A549 (cell line): ENCODE data around the gene URB2. TPM values are rescaled to one million over a fixed set of nuclear protein-coding genes. Genes with fewer than 3 reads are reported as not detected.
A peak's percentile ranks its signal among the peaks of the same experiment; 100 is the strongest.

Experiments
- ATAC-seq, 2 experiments: fragments of 200-7000 bp in 1 of 2; fragments of >200 bp in 1 of 2; cut with Nextera tagmentation in 1 of 2; cut with Tn5 transposase in 1 of 2; 3 replicates each; pipeline versions ENCODE4 v1.8.0 to v1.9.1; 2018 to 2020; ENCODE audit warnings: mild to moderate bottlenecking in 1 of 2, moderate library complexity in 1 of 2
- CTCF ChIA-PET: fragments of 300-600 bp; sonication (Branson Sonifier 250); formaldehyde crosslinking; extraction: SDS; loops from one replicate; lab custom pipeline; 2021; ENCODE audit warnings: antibody characterized with exemption, inconsistent platforms; lab: Yijun Ruan, JAX
- POLR2A ChIA-PET: fragments of 350-600 bp; formaldehyde crosslinking; extraction: SDS; loops from one replicate; lab custom pipeline; 2021; ENCODE audit warnings: antibody characterized with exemption, inconsistent platforms; lab: Yijun Ruan, JAX
- DNase-seq, 2 experiments: peaks; one replicate each; pipeline versions ENCODE4 v3.0.0 to v3.0.0-alpha.2; 2011 to 2016; ENCODE audit warnings: low read depth in 1 of 2, low spot score in 1 of 2
- FAIRE-seq: peaks from 2 replicates; lab custom pipeline; 2011; peaks lifted over from hg19 to GRCh38; lab: Jason Lieb, UNC
- H3K27ac ChIP-seq, 2 experiments: fragments of >200 bp; sonication (Bioruptor Twin); formaldehyde crosslinking; 3 replicates each; pipeline ENCODE4 v1.5.1; 2016 to 2017
- H3K4me1 ChIP-seq: fragments of >200 bp; sonication (Bioruptor Twin); formaldehyde crosslinking; 3 replicates; pipeline ENCODE4 v1.6.1; 2016
- H3K4me2 ChIP-seq: fragments of >200 bp; sonication (Bioruptor Twin); formaldehyde crosslinking; 3 replicates; pipeline ENCODE4 v1.6.1; 2016
- H3K4me3 ChIP-seq: fragments of >200 bp; sonication (Bioruptor Twin); formaldehyde crosslinking; 3 replicates; pipeline ENCODE4 v1.5.1; 2016
- H3K9me3 ChIP-seq: fragments of >200 bp; sonication (Bioruptor Twin); formaldehyde crosslinking; 3 replicates; pipeline ENCODE4 v1.6.1; 2016
- BHLHE40 ChIP-seq: IDR thresholded peaks from 2 replicates; pipeline ENCODE4 v1.6.1; 2012; ENCODE audit warnings: low read depth, low read length, inconsistent platforms
- CHD4 ChIP-seq: fragments of 200-600 bp; sonication (generic); IDR thresholded peaks from 2 replicates; pipeline ENCODE4 v1.6.1; 2016; ENCODE audit warnings: antibody characterized with exemption, mild to moderate bottlenecking, borderline replicate concordance
- EHF ChIP-seq: fragments of 250-450 bp; sonication (Bioruptor Pico); IDR thresholded peaks from 2 replicates; pipeline ENCODE4 v1.5.0; 2020; ENCODE audit warnings: mild to moderate bottlenecking
- EP300 ChIP-seq, 2 experiments: fragments of >200 bp; sonication (Bioruptor Twin); formaldehyde crosslinking; IDR thresholded peaks; 2 replicates in 1 of 2; 3 replicates in 1 of 2; pipeline ENCODE4 v1.6.1; 2016 to 2017
- FOSB ChIP-seq: fragments of 250-450 bp; sonication (Bioruptor Pico); IDR thresholded peaks from 2 replicates; pipeline ENCODE4 v1.5.0; 2020; ENCODE audit warnings: mild to moderate bottlenecking, moderate library complexity
- FOXS1 ChIP-seq: fragments of 250-450 bp; sonication (Bioruptor Pico); IDR thresholded peaks from 2 replicates; pipeline ENCODE4 v1.5.0; 2020; ENCODE audit warnings: mild to moderate bottlenecking, moderate library complexity
- HEYL ChIP-seq: fragments of 250-450 bp; sonication (Bioruptor Pico); IDR thresholded peaks from 2 replicates; pipeline ENCODE4 v1.8.0; 2021; ENCODE audit warnings: mild to moderate bottlenecking, moderate library complexity
- HOXA7 ChIP-seq: fragments of 250-450 bp; sonication (Bioruptor Pico); IDR thresholded peaks from 2 replicates; pipeline ENCODE4 v1.5.0; 2020; ENCODE audit warnings: mild to moderate bottlenecking, moderate library complexity
- HOXB13 ChIP-seq: fragments of 250-450 bp; sonication (Bioruptor Pico); IDR thresholded peaks from 2 replicates; pipeline ENCODE4 v1.5.0; 2020; ENCODE audit warnings: low read depth, mild to moderate bottlenecking, moderate library complexity
- JUNB ChIP-seq: fragments of >200 bp; sonication (Bioruptor Twin); formaldehyde crosslinking; IDR thresholded peaks from 2 replicates; pipeline ENCODE4 v1.6.1; 2016
- KDM5A ChIP-seq: fragments of 200-600 bp; sonication (generic); IDR thresholded peaks from 2 replicates; pipeline ENCODE4 v1.6.1; 2016; ENCODE audit warnings: antibody characterized with exemption, mild to moderate bottlenecking
- MAFK ChIP-seq: fragments of 450-650 bp; IDR thresholded peaks from 2 replicates; pipeline ENCODE4 v1.6.1; 2014; ENCODE audit not compliant: partially characterized antibody
- MAZ ChIP-seq: fragments of 150-350 bp; IDR thresholded peaks from 2 replicates; pipeline ENCODE4 v1.6.1; 2014; ENCODE audit warnings: antibody characterized with exemption, low read depth, low read length, borderline replicate concordance
- NFE2L2 ChIP-seq: fragments of 150-350 bp; conservative IDR thresholded peaks from 2 replicates; pipeline ENCODE4 v1.6.1; 2014; ENCODE audit warnings: low read length
- NPAS2 ChIP-seq: fragments of 250-450 bp; sonication (Bioruptor Pico); IDR thresholded peaks from 2 replicates; pipeline ENCODE4 v1.8.0; 2022; ENCODE audit warnings: mild to moderate bottlenecking, moderate library complexity, borderline replicate concordance
- NR3C1 ChIP-seq: fragments of >200 bp; sonication (Bioruptor Twin); formaldehyde crosslinking; IDR thresholded peaks from 3 replicates; pipeline ENCODE4 v1.6.1; 2017
- PHF8 ChIP-seq: fragments of 200-600 bp; sonication (generic); IDR thresholded peaks from 2 replicates; pipeline ENCODE4 v1.6.1; 2016; ENCODE audit warnings: low read depth, mild to moderate bottlenecking, antibody characterized with exemption, moderate library complexity, borderline replicate concordance
- POLR2A ChIP-seq: IDR thresholded peaks from 2 replicates; pipeline ENCODE4 v1.6.1; 2012; ENCODE audit warnings: mild to moderate bottlenecking, low read length
- POLR2AphosphoS2 ChIP-seq: conservative IDR thresholded peaks from 2 replicates; pipeline ENCODE4 v1.6.1; 2012; ENCODE audit warnings: low read length, improper control_type of control experiment, inconsistent platforms
- RNF2 ChIP-seq: fragments of 200-600 bp; sonication (generic); IDR thresholded peaks from 2 replicates; pipeline ENCODE4 v1.6.1; 2016; ENCODE audit warnings: low read depth, mild to moderate bottlenecking, antibody characterized with exemption, moderate library complexity, borderline replicate concordance
- SREBF2 ChIP-seq: fragments of 450-650 bp; IDR thresholded peaks from 2 replicates; pipeline ENCODE4 v1.6.1; 2014; ENCODE audit warnings: mild to moderate bottlenecking, moderate library complexity
- TP53 ChIP-seq: fragments of 250-450 bp; sonication (Bioruptor Pico); IDR thresholded peaks from 2 replicates; pipeline ENCODE4 v1.5.0; 2021; ENCODE audit warnings: mild to moderate bottlenecking, moderate library complexity
- ZNF302 ChIP-seq: fragments of 250-450 bp; sonication (Bioruptor Pico); IDR thresholded peaks from 2 replicates; pipeline ENCODE4 v1.9.0; 2021; ENCODE audit warnings: inconsistent platforms, mild to moderate bottlenecking, moderate library complexity
- ZSCAN20 ChIP-seq: fragments of 250-450 bp; sonication (Bioruptor Pico); IDR thresholded peaks from 2 replicates; pipeline ENCODE4 v1.8.0; 2022; ENCODE audit warnings: mild to moderate bottlenecking, moderate library complexity
- WGBS: methylation state at CpG from one replicate; pipeline ENCODE4 v1.1.6; 2017; ENCODE audit errors: missing lambda C conversion rate; 5-methylcytosine and 5-hydroxymethylcytosine counted together
- polyA plus RNA-seq, 4 experiments: library from polyadenylated mRNA; depleted of rRNA in 3 of 4; stranded (reverse); fragments of >200 nt; fragmentation: RNase III in 1 of 4; extraction: RNeasy Plus Mini Kit Qiagen cat#74134 plus additional on column Dnase treatment in 1 of 4; gene quantifications; 2 replicates in 3 of 4; 3 replicates in 1 of 4; pipeline ENCODE4 v1.2.3, GENCODE V29; 2011 to 2017
- TF ChIP-seq, protein P1 (sequence below): fragments of 200-600 bp; sonication (generic); IDR thresholded peaks from 2 replicates; pipeline ENCODE4 v1.6.1; 2016; ENCODE audit warnings: antibody characterized with exemption, mild to moderate bottlenecking, moderate library complexity
- TF ChIP-seq, protein P2 (sequence below): fragments of >200 bp; sonication (Bioruptor Twin); formaldehyde crosslinking; IDR thresholded peaks from 3 replicates; pipeline ENCODE4 v1.5.1; 2016
- TF ChIP-seq, protein P3 (sequence below): IDR thresholded peaks from 2 replicates; pipeline ENCODE4 v1.6.1; 2012

The URB2 gene
- polyA plus RNA-seq, 2 of the 4 experiments (the other 2 are of a cell fraction) = 13.7 to 15.7 TPM

DNA sequence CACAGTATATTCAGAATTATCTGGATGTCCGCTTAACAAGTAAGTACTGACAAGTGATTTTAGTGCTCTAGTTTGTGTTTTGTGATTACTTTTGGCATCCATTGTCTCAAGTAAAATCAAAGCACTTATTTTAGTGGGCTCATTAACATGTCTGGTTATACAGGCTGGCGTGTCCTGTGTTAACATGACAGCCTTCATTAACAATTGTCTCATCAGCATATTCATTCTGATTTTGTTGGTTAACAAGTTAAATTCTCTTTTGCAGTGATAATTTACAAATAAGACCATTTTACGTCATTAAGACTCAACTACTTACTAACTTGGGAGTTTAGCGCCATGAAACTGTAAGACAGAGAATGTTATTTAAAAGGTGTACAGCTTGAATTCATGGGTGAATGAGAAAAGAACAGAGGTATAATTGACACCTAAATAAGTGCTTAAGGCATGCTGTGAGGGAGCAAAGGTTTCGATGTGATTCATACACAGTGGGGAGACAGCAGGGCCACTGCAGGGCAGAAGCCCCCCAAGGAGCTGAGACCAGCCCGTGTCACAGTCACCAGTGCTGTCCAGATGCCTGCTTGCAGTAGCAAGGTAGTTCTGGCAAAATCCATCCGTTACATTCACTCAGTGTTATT is 22.6 kb upstream of the URB2 start:
- H3K4me2 ChIP-seq = no peak overlapping the region
- H3K9me3 ChIP-seq = no peaks in the 10 kb centered on the region
- no peaks in the 10 kb centered on the region for H3K4me1 ChIP-seq
- H3K4me3 ChIP-seq = no peak overlapping the region
- DNase-seq (no peak), ATAC-seq (no peak), FAIRE-seq (no peak)
- H3K27ac ChIP-seq = no peak overlapping the region
- 76% methylated on average over 7 of the region's 7 CpGs for WGBS
- CTCF ChIA-PET = no interaction called here
- TF ChIP-seq FOSB (CRISPR knock-in tag) (no peak), MAFK (peak; percentile 76)
- POLR2A ChIA-PET = no interaction called here

DNA sequence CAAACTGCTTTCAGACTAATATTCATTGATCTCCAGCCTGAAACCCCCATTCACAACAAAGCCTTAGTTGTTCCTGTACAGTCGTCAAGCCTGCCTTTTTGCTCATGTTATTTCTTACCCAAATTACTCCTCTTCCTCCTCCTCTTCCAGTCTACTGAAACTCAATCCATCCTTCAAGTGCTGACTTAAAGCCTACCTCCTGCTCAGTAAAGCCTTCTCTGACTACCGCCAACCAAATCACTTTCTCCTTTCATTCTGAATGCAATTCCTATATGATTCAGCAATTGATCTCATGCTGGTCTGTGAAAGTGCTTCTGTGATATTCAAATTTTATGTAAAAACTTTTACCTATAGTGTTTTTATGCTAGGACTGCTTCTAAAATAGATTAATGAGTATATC is 18.7 kb upstream of the URB2 start:
- 97% methylated on average over 2 of the region's 2 CpGs for WGBS
- ChIA-PET CTCF (no interaction called here), POLR2A (no interaction called here)
- TF ChIP-seq HOXA7 (CRISPR knock-in tag) (no peak), ZNF302 (no peak), POLR2A (no peak), JUNB (no peak), PHF8 (no peak), CHD4 (no peak), NR3C1 (no peak), SREBF2 (no peak), MAZ (no peak), HOXB13 (CRISPR knock-in tag) (no peak), TP53 (CRISPR knock-in tag) (no peak), RNF2 (no peak), EHF (CRISPR knock-in tag) (no peak), EP300 (IDR thresholded peaks at IDR 0.05) (no peak), NPAS2 (no peak), BHLHE40 (no peak)
- DNase-seq (no peak), ATAC-seq (no peak), FAIRE-seq (no peak)
- Histone ChIP-seq H3K9me3 (no peaks in the 10 kb centered on the region), H3K4me2 (no peak overlapping the region), H3K4me3 (no peak overlapping the region), H3K4me1 (no peaks in the 10 kb centered on the region), H3K27ac (no peak overlapping the region)

DNA sequence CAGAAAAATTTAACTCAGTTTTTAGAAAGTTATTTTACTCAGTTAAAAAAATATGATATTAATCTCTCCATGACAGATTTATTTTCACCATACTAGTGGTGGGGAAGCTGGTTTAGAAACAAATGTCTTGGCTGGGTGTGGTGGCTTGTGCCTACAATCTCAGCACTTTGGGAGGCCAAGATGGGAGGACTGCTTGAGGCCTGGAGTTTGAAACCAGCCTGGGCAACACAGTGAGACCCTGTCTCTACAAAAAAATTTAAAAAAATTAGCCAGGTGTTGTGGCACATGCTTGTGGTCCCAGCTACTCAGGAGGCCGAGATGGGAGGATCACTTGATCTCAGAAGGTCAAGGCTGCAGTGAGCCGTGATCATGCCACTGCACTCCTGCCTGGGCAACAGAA is 17.5 kb upstream of the URB2 start:
- DNase-seq = no peak
- CTCF ChIA-PET = interaction anchor here (1.6 kb wide), 1 partner anchor 50 kb away, joined by 4 read pairs; the partner anchor contains the start of gene ABCB10
- WGBS = 92% methylated on average over 2 of the region's 2 CpGs
- TF ChIP-seq RNF2 (no peak), PHF8 (no peak), ZSCAN20 (no peak), KDM5A (no peak), HEYL (CRISPR knock-in tag) (no peak), SREBF2 (no peak), FOXS1 (CRISPR knock-in tag) (no peak)
- no peak overlapping the region for H3K4me3 ChIP-seq
- FAIRE-seq = no peak
- POLR2A ChIA-PET = no interaction called here
- H3K9me3 ChIP-seq = no peaks in the 10 kb centered on the region
- no peak overlapping the region for H3K4me2 ChIP-seq
- no peaks in the 10 kb centered on the region for H3K4me1 ChIP-seq
- no peak overlapping the region for H3K27ac ChIP-seq
- ATAC-seq = no peak

DNA sequence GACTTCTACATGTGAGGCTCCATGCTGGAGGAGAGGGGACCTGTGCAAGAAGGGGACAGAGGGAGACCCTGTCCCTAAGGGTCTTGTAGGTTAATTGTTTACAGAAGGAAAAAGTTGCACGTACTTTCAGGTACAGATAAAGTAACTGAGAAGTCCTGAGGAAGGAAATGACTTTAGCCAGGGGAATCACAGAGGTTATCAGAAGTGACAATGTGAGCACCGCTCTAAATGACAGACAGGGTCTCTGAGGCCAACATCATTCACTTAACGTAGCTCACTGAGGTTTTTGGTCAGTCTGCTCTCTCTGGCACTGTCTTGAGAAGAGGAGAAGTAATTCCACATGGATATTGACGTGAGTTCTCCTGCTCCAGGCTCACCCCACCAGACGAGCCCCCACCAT is 12.1 kb upstream of the URB2 start:
- H3K4me1 ChIP-seq = no peaks in the 10 kb centered on the region
- no peak for FAIRE-seq
- POLR2A ChIA-PET = no interaction called here
- ATAC-seq = no peak
- WGBS = 90% methylated on average over 5 of the region's 5 CpGs
- no peak overlapping the region for H3K4me3 ChIP-seq
- H3K4me2 ChIP-seq = no peak overlapping the region
- no peak for DNase-seq
- CTCF ChIA-PET = no interaction called here
- H3K27ac ChIP-seq = no peak overlapping the region
- TF ChIP-seq MAFK = no peak
- TF ChIP-seq, protein P1, sequence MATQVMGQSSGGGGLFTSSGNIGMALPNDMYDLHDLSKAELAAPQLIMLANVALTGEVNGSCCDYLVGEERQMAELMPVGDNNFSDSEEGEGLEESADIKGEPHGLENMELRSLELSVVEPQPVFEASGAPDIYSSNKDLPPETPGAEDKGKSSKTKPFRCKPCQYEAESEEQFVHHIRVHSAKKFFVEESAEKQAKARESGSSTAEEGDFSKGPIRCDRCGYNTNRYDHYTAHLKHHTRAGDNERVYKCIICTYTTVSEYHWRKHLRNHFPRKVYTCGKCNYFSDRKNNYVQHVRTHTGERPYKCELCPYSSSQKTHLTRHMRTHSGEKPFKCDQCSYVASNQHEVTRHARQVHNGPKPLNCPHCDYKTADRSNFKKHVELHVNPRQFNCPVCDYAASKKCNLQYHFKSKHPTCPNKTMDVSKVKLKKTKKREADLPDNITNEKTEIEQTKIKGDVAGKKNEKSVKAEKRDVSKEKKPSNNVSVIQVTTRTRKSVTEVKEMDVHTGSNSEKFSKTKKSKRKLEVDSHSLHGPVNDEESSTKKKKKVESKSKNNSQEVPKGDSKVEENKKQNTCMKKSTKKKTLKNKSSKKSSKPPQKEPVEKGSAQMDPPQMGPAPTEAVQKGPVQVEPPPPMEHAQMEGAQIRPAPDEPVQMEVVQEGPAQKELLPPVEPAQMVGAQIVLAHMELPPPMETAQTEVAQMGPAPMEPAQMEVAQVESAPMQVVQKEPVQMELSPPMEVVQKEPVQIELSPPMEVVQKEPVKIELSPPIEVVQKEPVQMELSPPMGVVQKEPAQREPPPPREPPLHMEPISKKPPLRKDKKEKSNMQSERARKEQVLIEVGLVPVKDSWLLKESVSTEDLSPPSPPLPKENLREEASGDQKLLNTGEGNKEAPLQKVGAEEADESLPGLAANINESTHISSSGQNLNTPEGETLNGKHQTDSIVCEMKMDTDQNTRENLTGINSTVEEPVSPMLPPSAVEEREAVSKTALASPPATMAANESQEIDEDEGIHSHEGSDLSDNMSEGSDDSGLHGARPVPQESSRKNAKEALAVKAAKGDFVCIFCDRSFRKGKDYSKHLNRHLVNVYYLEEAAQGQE = no peak
- TF ChIP-seq RNF2 = no peak
- TF ChIP-seq NR3C1 = no peak
- TF ChIP-seq, protein P2, sequence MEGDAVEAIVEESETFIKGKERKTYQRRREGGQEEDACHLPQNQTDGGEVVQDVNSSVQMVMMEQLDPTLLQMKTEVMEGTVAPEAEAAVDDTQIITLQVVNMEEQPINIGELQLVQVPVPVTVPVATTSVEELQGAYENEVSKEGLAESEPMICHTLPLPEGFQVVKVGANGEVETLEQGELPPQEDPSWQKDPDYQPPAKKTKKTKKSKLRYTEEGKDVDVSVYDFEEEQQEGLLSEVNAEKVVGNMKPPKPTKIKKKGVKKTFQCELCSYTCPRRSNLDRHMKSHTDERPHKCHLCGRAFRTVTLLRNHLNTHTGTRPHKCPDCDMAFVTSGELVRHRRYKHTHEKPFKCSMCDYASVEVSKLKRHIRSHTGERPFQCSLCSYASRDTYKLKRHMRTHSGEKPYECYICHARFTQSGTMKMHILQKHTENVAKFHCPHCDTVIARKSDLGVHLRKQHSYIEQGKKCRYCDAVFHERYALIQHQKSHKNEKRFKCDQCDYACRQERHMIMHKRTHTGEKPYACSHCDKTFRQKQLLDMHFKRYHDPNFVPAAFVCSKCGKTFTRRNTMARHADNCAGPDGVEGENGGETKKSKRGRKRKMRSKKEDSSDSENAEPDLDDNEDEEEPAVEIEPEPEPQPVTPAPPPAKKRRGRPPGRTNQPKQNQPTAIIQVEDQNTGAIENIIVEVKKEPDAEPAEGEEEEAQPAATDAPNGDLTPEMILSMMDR = no peak
- TF ChIP-seq POLR2AphosphoS2 = no peak
- no peak for TF ChIP-seq NFE2L2
- TF ChIP-seq, protein P3, sequence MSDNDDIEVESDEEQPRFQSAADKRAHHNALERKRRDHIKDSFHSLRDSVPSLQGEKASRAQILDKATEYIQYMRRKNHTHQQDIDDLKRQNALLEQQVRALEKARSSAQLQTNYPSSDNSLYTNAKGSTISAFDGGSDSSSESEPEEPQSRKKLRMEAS = no peak
- TF ChIP-seq, all 56 proteins: peak for 0
- no peaks in the 10 kb centered on the region for H3K9me3 ChIP-seq
